ENCODE data around the gene SUN3.

DNA sequence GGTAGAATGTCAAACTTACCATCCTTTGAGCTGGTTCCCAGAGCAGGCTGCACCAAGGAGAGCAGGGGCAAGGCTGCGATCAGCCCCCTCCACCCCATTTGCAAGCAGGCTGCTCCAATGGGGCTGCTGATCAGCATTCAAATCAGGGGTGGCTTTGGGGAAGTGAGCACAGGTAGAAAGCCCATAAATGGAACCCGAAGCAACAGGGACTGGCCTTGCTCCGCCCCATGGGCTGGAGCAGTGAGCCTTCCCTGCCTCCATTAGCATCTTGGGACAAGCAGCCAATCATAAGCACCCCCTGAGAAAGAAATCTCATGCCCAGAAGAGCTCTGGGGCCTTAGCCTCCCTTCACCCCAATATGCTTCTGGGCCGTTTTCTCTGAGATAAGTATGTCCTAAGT, 76.7 kb downstream of the SUN3 start:
- TF ChIP-seq, protein P1, sequence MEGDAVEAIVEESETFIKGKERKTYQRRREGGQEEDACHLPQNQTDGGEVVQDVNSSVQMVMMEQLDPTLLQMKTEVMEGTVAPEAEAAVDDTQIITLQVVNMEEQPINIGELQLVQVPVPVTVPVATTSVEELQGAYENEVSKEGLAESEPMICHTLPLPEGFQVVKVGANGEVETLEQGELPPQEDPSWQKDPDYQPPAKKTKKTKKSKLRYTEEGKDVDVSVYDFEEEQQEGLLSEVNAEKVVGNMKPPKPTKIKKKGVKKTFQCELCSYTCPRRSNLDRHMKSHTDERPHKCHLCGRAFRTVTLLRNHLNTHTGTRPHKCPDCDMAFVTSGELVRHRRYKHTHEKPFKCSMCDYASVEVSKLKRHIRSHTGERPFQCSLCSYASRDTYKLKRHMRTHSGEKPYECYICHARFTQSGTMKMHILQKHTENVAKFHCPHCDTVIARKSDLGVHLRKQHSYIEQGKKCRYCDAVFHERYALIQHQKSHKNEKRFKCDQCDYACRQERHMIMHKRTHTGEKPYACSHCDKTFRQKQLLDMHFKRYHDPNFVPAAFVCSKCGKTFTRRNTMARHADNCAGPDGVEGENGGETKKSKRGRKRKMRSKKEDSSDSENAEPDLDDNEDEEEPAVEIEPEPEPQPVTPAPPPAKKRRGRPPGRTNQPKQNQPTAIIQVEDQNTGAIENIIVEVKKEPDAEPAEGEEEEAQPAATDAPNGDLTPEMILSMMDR (IDR thresholded peaks at IDR 0.05; ENCODE audit: poor library complexity, severe bottlenecking) = no peak
- TF ChIP-seq EP300 (conservative IDR thresholded peaks at IDR 0.05; ENCODE audit: poor library complexity, severe bottlenecking) = no peak
- TF ChIP-seq EZH2 (IDR thresholded peaks at IDR 0.05; ENCODE audit: borderline replicate concordance, insufficient read depth, low read length, poor library complexity, severe bottlenecking) = no peak
- TF ChIP-seq, protein P2, sequence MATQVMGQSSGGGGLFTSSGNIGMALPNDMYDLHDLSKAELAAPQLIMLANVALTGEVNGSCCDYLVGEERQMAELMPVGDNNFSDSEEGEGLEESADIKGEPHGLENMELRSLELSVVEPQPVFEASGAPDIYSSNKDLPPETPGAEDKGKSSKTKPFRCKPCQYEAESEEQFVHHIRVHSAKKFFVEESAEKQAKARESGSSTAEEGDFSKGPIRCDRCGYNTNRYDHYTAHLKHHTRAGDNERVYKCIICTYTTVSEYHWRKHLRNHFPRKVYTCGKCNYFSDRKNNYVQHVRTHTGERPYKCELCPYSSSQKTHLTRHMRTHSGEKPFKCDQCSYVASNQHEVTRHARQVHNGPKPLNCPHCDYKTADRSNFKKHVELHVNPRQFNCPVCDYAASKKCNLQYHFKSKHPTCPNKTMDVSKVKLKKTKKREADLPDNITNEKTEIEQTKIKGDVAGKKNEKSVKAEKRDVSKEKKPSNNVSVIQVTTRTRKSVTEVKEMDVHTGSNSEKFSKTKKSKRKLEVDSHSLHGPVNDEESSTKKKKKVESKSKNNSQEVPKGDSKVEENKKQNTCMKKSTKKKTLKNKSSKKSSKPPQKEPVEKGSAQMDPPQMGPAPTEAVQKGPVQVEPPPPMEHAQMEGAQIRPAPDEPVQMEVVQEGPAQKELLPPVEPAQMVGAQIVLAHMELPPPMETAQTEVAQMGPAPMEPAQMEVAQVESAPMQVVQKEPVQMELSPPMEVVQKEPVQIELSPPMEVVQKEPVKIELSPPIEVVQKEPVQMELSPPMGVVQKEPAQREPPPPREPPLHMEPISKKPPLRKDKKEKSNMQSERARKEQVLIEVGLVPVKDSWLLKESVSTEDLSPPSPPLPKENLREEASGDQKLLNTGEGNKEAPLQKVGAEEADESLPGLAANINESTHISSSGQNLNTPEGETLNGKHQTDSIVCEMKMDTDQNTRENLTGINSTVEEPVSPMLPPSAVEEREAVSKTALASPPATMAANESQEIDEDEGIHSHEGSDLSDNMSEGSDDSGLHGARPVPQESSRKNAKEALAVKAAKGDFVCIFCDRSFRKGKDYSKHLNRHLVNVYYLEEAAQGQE (IDR thresholded peaks at IDR 0.05; ENCODE audit: borderline replicate concordance) = no peak
- TF ChIP-seq MXI1 (conservative IDR thresholded peaks at IDR 0.05; ENCODE audit: poor library complexity, severe bottlenecking) = no peak
- TF ChIP-seq POLR2AphosphoS5 (IDR thresholded peaks at IDR 0.05) = no peak
- no peak for TF ChIP-seq RAD21 (conservative IDR thresholded peaks at IDR 0.05)
